HEK293 (cell line): ENCODE data around the gene C2CD4C.
A peak's percentile ranks its signal among the peaks of the same experiment; 100 is the strongest.

ENCODE experiments used
- FEZF1 ChIP-seq: fragments of 450-650 bp; formaldehyde crosslinking; IDR thresholded peaks from 2 replicates; pipeline ENCODE4 v1.5.1; 2016; ENCODE audit warnings: missing biosample characterization, missing genetic modification characterization
- GLI2 ChIP-seq: fragments of 450-650 bp; formaldehyde crosslinking; IDR thresholded peaks from 2 replicates; pipeline ENCODE4; 2017; ENCODE audit warnings: missing biosample characterization, missing genetic modification characterization, low read depth, borderline replicate concordance
- IKZF3 ChIP-seq: fragments of 450-650 bp; IDR thresholded peaks from 2 replicates; pipeline ENCODE4 v1.5.0; 2018; ENCODE audit warnings: missing biosample characterization, mild to moderate bottlenecking, missing genetic modification characterization, moderate library complexity
- PRDM10 ChIP-seq: fragments of 450-650 bp; formaldehyde crosslinking; IDR thresholded peaks from 2 replicates; pipeline ENCODE4 v1.5.1; 2016; ENCODE audit warnings: missing biosample characterization, missing genetic modification characterization
- SCRT2 ChIP-seq: fragments of 450-650 bp; formaldehyde crosslinking; IDR thresholded peaks from 2 replicates; pipeline ENCODE4 v1.5.1; 2016; ENCODE audit warnings: missing biosample characterization, missing genetic modification characterization
- TSHZ1 ChIP-seq: fragments of 450-650 bp; formaldehyde crosslinking; IDR thresholded peaks from 2 replicates; pipeline ENCODE4 v1.5.1; 2016; ENCODE audit warnings: missing biosample characterization, missing genetic modification characterization, borderline replicate concordance
- ZBTB26 ChIP-seq: fragments of 450-650 bp; formaldehyde crosslinking; optimal IDR thresholded peaks from 2 replicates; pipeline ENCODE3; 2016; ENCODE audit warnings: missing biosample characterization, mild to moderate bottlenecking, missing genetic modification characterization
- ZBTB48 ChIP-seq: fragments of 450-650 bp; formaldehyde crosslinking; IDR thresholded peaks from 2 replicates; pipeline ENCODE4 v1.5.1; 2016; ENCODE audit warnings: missing biosample characterization, missing genetic modification characterization
- ZEB2 ChIP-seq: fragments of 450-650 bp; formaldehyde crosslinking; IDR thresholded peaks from 2 replicates; pipeline ENCODE4 v1.5.1; 2016; ENCODE audit warnings: missing biosample characterization, missing genetic modification characterization
- ZFP69B ChIP-seq: fragments of 450-650 bp; formaldehyde crosslinking; IDR thresholded peaks from 2 replicates; pipeline ENCODE4 v1.5.1; 2016; ENCODE audit warnings: missing biosample characterization, missing genetic modification characterization
- ZNF16 ChIP-seq: fragments of 450-650 bp; formaldehyde crosslinking; IDR thresholded peaks from 2 replicates; pipeline ENCODE4 v1.5.1; 2016; ENCODE audit warnings: low read depth, missing biosample characterization, missing genetic modification characterization
- ZNF18 ChIP-seq: fragments of 450-650 bp; formaldehyde crosslinking; IDR thresholded peaks from 2 replicates; pipeline ENCODE4 v1.5.1; 2016; ENCODE audit warnings: missing biosample characterization, missing genetic modification characterization
- ZNF211 ChIP-seq: fragments of 450-650 bp; formaldehyde crosslinking; IDR thresholded peaks from 2 replicates; pipeline ENCODE4 v1.5.1; 2016; ENCODE audit warnings: low read depth, missing biosample characterization, missing genetic modification characterization
- ZNF23 ChIP-seq: fragments of 450-650 bp; formaldehyde crosslinking; IDR thresholded peaks from 2 replicates; pipeline ENCODE4 v1.5.1; 2016; ENCODE audit warnings: missing biosample characterization, missing genetic modification characterization, borderline replicate concordance
- ZNF311 ChIP-seq: fragments of 450-650 bp; formaldehyde crosslinking; IDR thresholded peaks from 2 replicates; pipeline ENCODE4 v1.5.1; 2017; ENCODE audit warnings: missing biosample characterization, missing genetic modification characterization, borderline replicate concordance
- ZNF37A ChIP-seq: fragments of 450-650 bp; IDR thresholded peaks from 2 replicates; pipeline ENCODE4 v1.5.1; 2018; ENCODE audit warnings: missing biosample characterization, missing genetic modification characterization
- ZNF416 ChIP-seq: fragments of 450-650 bp; formaldehyde crosslinking; IDR thresholded peaks from 2 replicates; pipeline ENCODE4 v1.5.1; 2016; ENCODE audit warnings: missing biosample characterization, missing genetic modification characterization
- ZNF426 ChIP-seq: fragments of 450-650 bp; formaldehyde crosslinking; IDR thresholded peaks from 2 replicates; pipeline ENCODE4 v1.5.1; 2017; ENCODE audit warnings: missing biosample characterization, missing genetic modification characterization, mild to moderate bottlenecking, inconsistent platforms, moderate library complexity
- ZNF473 ChIP-seq: fragments of 450-650 bp; formaldehyde crosslinking; IDR thresholded peaks from 2 replicates; pipeline ENCODE4 v1.5.1; 2017; ENCODE audit warnings: missing biosample characterization, missing genetic modification characterization
- ZNF48 ChIP-seq: fragments of 450-650 bp; formaldehyde crosslinking; IDR thresholded peaks from 2 replicates; pipeline ENCODE4 v1.5.1; 2016; ENCODE audit warnings: missing biosample characterization, missing genetic modification characterization
- ZNF501 ChIP-seq: fragments of 450-650 bp; formaldehyde crosslinking; IDR thresholded peaks from 2 replicates; pipeline ENCODE4 v1.5.1; 2016; ENCODE audit warnings: missing biosample characterization, missing genetic modification characterization
- ZNF510 ChIP-seq: fragments of 450-650 bp; formaldehyde crosslinking; IDR thresholded peaks from 2 replicates; pipeline ENCODE4 v1.5.1; 2018; ENCODE audit warnings: mild to moderate bottlenecking, missing genetic modification characterization, missing biosample characterization; ENCODE audit not compliant: insufficient replicate concordance
- ZNF530 ChIP-seq: fragments of 450-650 bp; formaldehyde crosslinking; IDR thresholded peaks from 2 replicates; pipeline ENCODE4 v1.5.1; 2016; ENCODE audit warnings: low read depth, missing biosample characterization, missing genetic modification characterization
- ZNF560 ChIP-seq: fragments of 450-650 bp; formaldehyde crosslinking; IDR thresholded peaks from 2 replicates; pipeline ENCODE4 v1.5.1; 2017; ENCODE audit warnings: missing biosample characterization, missing genetic modification characterization, borderline replicate concordance
- ZNF571 ChIP-seq: fragments of 450-650 bp; formaldehyde crosslinking; IDR thresholded peaks from 2 replicates; pipeline ENCODE4 v1.5.0; 2017; ENCODE audit warnings: missing biosample characterization, missing genetic modification characterization
- ZNF610 ChIP-seq: fragments of 450-650 bp; formaldehyde crosslinking; IDR thresholded peaks from 2 replicates; pipeline ENCODE4 v1.5.1; 2016; ENCODE audit warnings: missing biosample characterization, missing genetic modification characterization, borderline replicate concordance
- ZNF660 ChIP-seq: fragments of 450-650 bp; IDR thresholded peaks from 2 replicates; pipeline ENCODE4 v1.5.1; 2018; ENCODE audit warnings: missing biosample characterization, mild to moderate bottlenecking, missing genetic modification characterization
- ZNF664 ChIP-seq: fragments of 450-650 bp; formaldehyde crosslinking; IDR thresholded peaks from 2 replicates; pipeline ENCODE4 v1.5.1; 2016; ENCODE audit warnings: missing biosample characterization, missing genetic modification characterization
- ZNF677 ChIP-seq: fragments of 450-650 bp; IDR thresholded peaks from 2 replicates; pipeline ENCODE4 v1.5.0; 2018; ENCODE audit warnings: missing biosample characterization, mild to moderate bottlenecking, missing genetic modification characterization, moderate library complexity
- ZNF692 ChIP-seq: fragments of 450-650 bp; formaldehyde crosslinking; IDR thresholded peaks from 2 replicates; pipeline ENCODE4 v1.5.1; 2016; ENCODE audit warnings: missing biosample characterization, missing genetic modification characterization

C2CD4C gene

GRCh38 chr19:408902-409515 lies at the start of gene C2CD4C (continued):
- no peak for TF ChIP-seq ZNF664 (tag by site-specific recombination)
- no peak for TF ChIP-seq ZNF311 (tag by site-specific recombination)
- no peak for TF ChIP-seq ZNF560
- no peak for TF ChIP-seq ZNF660 (tag by site-specific recombination)
- no peak for TF ChIP-seq ZNF610 (tag by site-specific recombination)
- peak; percentile 59; the same call in 1 of the 2 replicates for TF ChIP-seq ZEB2
- no peak for TF ChIP-seq ZNF18 (tag by site-specific recombination)
- no peak for TF ChIP-seq ZFP69B (tag by site-specific recombination)
- no peak for TF ChIP-seq ZBTB48 (tag by site-specific recombination)
- TF ChIP-seq ZNF571 = no peak
- TF ChIP-seq ZNF211 (tag by site-specific recombination) = no peak
- TF ChIP-seq ZNF530 (tag by site-specific recombination) = no peak
- TF ChIP-seq ZNF416 (tag by site-specific recombination) = no peak
- no peak for TF ChIP-seq ZNF510
- TF ChIP-seq ZBTB26 (tag by site-specific recombination) = peak; percentile 43
- TF ChIP-seq IKZF3 (tag by site-specific recombination) = no peak
- TF ChIP-seq PRDM10 (tag by site-specific recombination) = no peak
- TF ChIP-seq ZNF677 (tag by site-specific recombination) = no peak
- no peak for TF ChIP-seq ZNF473
- no peak for TF ChIP-seq ZNF37A (tag by site-specific recombination)
- no peak for TF ChIP-seq GLI2 (tag by site-specific recombination)
- no peak for TF ChIP-seq ZNF501
- TF ChIP-seq FEZF1 (tag by site-specific recombination) = no peak
- TF ChIP-seq SCRT2 (tag by site-specific recombination) = 0 out of 2 replicates have a peak, but pooled peaks have one; percentile 1
- no peak for TF ChIP-seq ZNF23
- TF ChIP-seq ZNF426 = no peak
- no peak for TF ChIP-seq ZNF48
- no peak for TF ChIP-seq TSHZ1 (tag by site-specific recombination)
- TF ChIP-seq ZNF16 (tag by site-specific recombination) = no peak
- TF ChIP-seq ZNF692 (tag by site-specific recombination) = 0 out of 2 replicates have a peak, but pooled peaks have one; percentile 14
